ENCODE measurements around the gene HOXA5.

DNA sequence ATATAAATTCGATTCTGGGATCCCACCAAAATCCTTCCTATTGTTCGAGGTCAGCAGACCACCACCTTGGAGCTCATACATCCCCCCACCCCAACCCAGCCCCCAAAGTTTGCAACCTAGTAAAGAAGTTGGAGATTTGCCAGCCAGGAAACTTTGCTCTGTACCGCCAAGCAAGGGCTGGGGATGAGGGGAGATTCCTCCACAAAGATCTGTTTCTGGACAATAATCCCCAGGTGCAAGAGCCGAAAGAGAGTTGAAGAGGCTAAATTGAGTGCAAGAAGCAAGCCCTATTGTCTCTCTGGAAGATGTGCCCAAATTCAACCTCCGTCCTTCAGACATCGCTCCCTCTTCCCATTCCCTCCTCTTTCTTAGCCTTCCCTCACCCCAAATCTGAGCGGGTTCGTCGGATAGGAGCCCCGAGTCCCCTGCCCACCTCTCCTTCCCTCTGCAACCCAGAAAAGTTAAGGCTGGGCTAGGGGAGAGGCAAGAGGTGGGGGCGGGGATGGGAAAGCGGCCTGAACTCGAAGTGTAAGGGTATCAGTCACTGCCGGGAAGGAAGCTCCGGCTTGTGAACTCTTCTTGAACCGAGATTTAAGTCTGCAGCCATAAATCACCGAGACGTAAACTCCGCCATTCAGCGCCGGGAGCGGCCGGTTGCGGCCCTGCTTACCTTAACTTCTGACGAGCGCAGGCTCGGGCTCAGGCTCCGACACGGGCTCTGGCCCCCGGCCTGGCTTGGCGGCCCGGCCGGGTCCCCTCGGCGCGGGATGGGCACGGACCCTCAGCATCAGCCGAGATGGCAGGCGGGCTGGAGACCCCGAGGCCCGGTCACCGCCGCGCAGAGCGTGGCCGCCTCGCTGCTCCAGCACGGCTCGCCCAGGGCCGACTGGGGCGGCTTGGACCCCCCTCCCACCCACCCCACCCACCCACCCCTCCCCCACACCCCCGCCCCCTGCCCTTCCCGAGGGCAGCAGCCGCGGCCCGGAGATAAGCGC lies 30.2 kb downstream of the HOXA5 start:
- TF ChIP-seq, protein P1, sequence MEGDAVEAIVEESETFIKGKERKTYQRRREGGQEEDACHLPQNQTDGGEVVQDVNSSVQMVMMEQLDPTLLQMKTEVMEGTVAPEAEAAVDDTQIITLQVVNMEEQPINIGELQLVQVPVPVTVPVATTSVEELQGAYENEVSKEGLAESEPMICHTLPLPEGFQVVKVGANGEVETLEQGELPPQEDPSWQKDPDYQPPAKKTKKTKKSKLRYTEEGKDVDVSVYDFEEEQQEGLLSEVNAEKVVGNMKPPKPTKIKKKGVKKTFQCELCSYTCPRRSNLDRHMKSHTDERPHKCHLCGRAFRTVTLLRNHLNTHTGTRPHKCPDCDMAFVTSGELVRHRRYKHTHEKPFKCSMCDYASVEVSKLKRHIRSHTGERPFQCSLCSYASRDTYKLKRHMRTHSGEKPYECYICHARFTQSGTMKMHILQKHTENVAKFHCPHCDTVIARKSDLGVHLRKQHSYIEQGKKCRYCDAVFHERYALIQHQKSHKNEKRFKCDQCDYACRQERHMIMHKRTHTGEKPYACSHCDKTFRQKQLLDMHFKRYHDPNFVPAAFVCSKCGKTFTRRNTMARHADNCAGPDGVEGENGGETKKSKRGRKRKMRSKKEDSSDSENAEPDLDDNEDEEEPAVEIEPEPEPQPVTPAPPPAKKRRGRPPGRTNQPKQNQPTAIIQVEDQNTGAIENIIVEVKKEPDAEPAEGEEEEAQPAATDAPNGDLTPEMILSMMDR (conservative IDR thresholded peaks at IDR 0.05 in 1 of 2, IDR thresholded peaks at IDR 0.05 in 1 of 2; ENCODE audit: low read depth in 1 of 2, low read length in 2 of 2), result no peak
- no peak for TF ChIP-seq EZH2 (IDR thresholded peaks at IDR 0.05; ENCODE audit: low read length, missing control alignments)

All from fibroblast of lung (primary cell).